Stomach (tissue), 4 donors: ENCODE data around the gene BMP6.

Source experiments
- EP300 ChIP-seq: sonication (generic); formaldehyde crosslinking; IDR thresholded peaks from one replicate; pipeline ENCODE4 v1.6.1; 2017; ENCODE audit warnings: antibody characterized with exemption
- POLR2A ChIP-seq, 4 donors: fragments of 450-650 bp; IDR thresholded peaks; one replicate each; pipeline ENCODE4 v1.6.1; 2016; ENCODE audit warnings: antibody characterized with exemption in 4 of 4, control low read depth in 2 of 4, mild to moderate bottlenecking in 1 of 4, moderate library complexity in 1 of 4
- POLR2AphosphoS5 ChIP-seq, 3 donors: sonication (generic); formaldehyde crosslinking; IDR thresholded peaks; one replicate each; pipeline ENCODE4 v1.6.1; 2016; ENCODE audit warnings: antibody characterized with exemption in 3 of 3
- TF ChIP-seq, protein P1 (sequence below), 7 experiments: fragments of 450-650 bp in 4 of 7; fragments of 200-600 bp in 3 of 7; sonication (generic) in 3 of 7; IDR thresholded peaks; one replicate each; pipeline ENCODE4 v1.5.1; 2016 to 2019; ENCODE audit warnings: antibody characterized with exemption in 7 of 7, control low read depth in 2 of 7, mild to moderate bottlenecking in 1 of 7

DNA sequence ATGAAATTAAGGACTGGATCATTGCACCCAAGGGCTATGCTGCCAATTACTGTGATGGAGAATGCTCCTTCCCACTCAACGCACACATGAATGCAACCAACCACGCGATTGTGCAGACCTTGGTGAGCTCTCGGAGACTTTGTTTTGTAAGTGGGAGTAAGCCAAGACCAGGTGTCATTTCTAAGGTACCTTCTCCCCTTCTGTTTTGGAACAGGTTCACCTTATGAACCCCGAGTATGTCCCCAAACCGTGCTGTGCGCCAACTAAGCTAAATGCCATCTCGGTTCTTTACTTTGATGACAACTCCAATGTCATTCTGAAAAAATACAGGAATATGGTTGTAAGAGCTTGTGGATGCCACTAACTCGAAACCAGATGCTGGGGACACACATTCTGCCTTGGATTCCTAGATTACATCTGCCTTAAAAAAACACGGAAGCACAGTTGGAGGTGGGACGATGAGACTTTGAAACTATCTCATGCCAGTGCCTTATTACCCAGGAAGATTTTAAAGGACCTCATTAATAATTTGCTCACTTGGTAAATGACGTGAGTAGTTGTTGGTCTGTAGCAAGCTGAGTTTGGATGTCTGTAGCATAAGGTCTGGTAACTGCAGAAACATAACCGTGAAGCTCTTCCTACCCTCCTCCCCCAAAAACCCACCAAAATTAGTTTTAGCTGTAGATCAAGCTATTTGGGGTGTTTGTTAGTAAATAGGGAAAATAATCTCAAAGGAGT, 154.2 kb downstream of the BMP6 start:
- TF ChIP-seq, protein P1, sequence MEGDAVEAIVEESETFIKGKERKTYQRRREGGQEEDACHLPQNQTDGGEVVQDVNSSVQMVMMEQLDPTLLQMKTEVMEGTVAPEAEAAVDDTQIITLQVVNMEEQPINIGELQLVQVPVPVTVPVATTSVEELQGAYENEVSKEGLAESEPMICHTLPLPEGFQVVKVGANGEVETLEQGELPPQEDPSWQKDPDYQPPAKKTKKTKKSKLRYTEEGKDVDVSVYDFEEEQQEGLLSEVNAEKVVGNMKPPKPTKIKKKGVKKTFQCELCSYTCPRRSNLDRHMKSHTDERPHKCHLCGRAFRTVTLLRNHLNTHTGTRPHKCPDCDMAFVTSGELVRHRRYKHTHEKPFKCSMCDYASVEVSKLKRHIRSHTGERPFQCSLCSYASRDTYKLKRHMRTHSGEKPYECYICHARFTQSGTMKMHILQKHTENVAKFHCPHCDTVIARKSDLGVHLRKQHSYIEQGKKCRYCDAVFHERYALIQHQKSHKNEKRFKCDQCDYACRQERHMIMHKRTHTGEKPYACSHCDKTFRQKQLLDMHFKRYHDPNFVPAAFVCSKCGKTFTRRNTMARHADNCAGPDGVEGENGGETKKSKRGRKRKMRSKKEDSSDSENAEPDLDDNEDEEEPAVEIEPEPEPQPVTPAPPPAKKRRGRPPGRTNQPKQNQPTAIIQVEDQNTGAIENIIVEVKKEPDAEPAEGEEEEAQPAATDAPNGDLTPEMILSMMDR (IDR thresholded peaks at IDR 0.05): no peak
- TF ChIP-seq POLR2AphosphoS5 (IDR thresholded peaks at IDR 0.05) (no peak), POLR2A (IDR thresholded peaks at IDR 0.05) (no peak), EP300 (no peak)
